ENCODE measurements around the gene PTPRO. TPM values are rescaled to one million over a fixed set of nuclear protein-coding genes. Genes with fewer than 3 reads are reported as not detected.

PTPRO gene
- total RNA-seq, 4 donors from 2014 or later = 0.10 to 1.1 (median 0.32) TPM

DNA sequence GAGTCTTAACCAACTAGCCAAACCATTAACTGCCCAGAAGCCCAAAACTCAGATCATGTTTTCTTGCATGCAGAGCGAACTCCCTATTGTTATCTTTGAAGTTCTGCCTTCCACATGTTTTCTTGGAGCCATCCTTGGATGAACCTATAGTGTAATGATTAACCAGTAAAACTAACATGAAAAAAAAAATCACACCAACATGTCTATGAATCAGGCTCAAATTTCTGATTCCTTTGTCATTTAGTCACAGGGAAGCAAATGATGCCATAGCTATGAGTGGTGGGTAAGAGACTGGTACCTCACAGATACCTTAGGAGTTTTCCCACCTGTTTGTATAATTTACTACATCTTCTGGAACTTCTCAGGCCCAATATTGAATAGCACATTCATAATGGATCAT, 70.7 kb downstream of the PTPRO start:
- WGBS, 2 donors = 90 to 92% methylated on average over 1 of the region's 1 CpG
- no peaks in the 10 kb centered on the region for H3K27me3 ChIP-seq
- H3K36me3 ChIP-seq = no peaks in the 10 kb centered on the region
- H3K27ac ChIP-seq = no peak overlapping the region
- no peak for TF ChIP-seq POLR2A (IDR thresholded peaks at IDR 0.05)
- TF ChIP-seq CTCF (IDR thresholded peaks at IDR 0.05) = no peak
- no peak overlapping the region for H3K4me3 ChIP-seq (replicated peaks in 1 of 3)
- intact Hi-C loops (cut with DNase I) = no loop called here
- no peaks in the 10 kb centered on the region for H3K4me1 ChIP-seq
- no peaks in the 10 kb centered on the region for H3K9me3 ChIP-seq
- no peak for DNase-seq

- H3K27ac ChIP-seq = no peak overlapping the region
- H3K36me3 ChIP-seq = no peaks in the 10 kb centered on the region
- H3K27me3 ChIP-seq = no peaks in the 10 kb centered on the region
- TF ChIP-seq POLR2A (IDR thresholded peaks at IDR 0.05) (no peak), CTCF (IDR thresholded peaks at IDR 0.05) (no peak)
- no peak for DNase-seq
- H3K4me3 ChIP-seq (replicated peaks in 1 of 3) = no peak overlapping the region
- H3K9me3 ChIP-seq = no peaks in the 10 kb centered on the region
- H3K4me1 ChIP-seq = no peaks in the 10 kb centered on the region
- intact Hi-C loops (cut with DNase I) = no loop called here
Measured at GRCh38 chr12:15393995-15394394, 71.7 kb downstream of the PTPRO start.

- no peaks in the 10 kb centered on the region for H3K27me3 ChIP-seq
- H3K4me1 ChIP-seq = no peaks in the 10 kb centered on the region
- H3K27ac ChIP-seq = no peak overlapping the region
- intact Hi-C loops (cut with DNase I) = no loop called here
- WGBS, 2 donors = 0% methylated on average over 1 of the region's 1 CpG
- DNase-seq = no peak
- H3K9me3 ChIP-seq = no peaks in the 10 kb centered on the region
- H3K36me3 ChIP-seq = no peaks in the 10 kb centered on the region
- H3K4me3 ChIP-seq (replicated peaks in 1 of 3) = no peak overlapping the region
- no peak for TF ChIP-seq CTCF (IDR thresholded peaks at IDR 0.05)
- TF ChIP-seq POLR2A (IDR thresholded peaks at IDR 0.05) = no peak
Measured at GRCh38 chr12:15404485-15404884, 82.2 kb downstream of the PTPRO start.

DNA sequence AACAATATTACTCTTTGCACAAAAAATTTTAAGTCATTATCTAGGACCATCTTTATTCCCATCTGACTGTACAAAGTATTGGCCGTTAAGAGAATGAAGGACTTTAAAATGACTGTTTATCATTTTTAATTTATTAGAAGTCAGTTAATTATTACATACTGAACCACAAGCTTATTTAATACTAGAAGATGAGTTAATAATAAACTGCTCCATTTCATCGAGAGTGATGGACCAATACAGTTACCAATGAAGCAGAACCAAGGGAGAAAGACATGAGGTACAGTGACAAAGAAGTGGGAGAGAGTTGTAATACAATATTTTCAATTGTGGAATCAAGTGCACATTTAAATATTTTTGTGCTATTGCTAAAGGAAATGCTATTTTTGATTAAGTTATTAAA, 83.3 kb downstream of the PTPRO start:
- Histone ChIP-seq H3K4me1 (no peaks in the 10 kb centered on the region), H3K36me3 (no peaks in the 10 kb centered on the region), H3K27me3 (no peaks in the 10 kb centered on the region), H3K27ac (no peak overlapping the region), H3K4me3 (replicated peaks in 1 of 3) (no peak overlapping the region), H3K9me3 (no peaks in the 10 kb centered on the region)
- no peak for TF ChIP-seq POLR2A (IDR thresholded peaks at IDR 0.05)
- 80 to 81% methylated on average over 2 of the region's 2 CpGs for WGBS, 2 donors
- no peak for DNase-seq
- intact Hi-C loops (cut with DNase I) = no loop called here

DNA sequence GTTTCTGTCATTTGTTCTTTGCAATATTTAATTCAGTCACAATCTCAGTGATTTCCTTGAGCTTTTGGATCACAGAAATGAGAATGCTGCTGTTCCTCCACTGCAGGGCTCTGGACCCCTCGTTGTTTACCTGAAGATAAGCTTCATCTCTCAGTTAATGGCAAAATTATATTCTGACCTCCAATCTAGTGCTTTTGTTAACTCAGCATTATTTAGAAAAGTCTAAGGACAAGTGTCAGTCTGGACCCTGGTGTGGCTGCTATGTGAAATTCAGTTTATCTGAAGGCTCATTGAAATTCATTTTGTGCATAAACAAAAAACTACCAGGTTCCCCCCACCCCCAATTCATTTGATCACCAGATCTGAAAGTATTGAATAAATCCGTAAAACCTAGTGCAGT, 84.7 kb downstream of the PTPRO start:
- Histone ChIP-seq H3K4me3 (replicated peaks in 1 of 3) (no peak overlapping the region), H3K36me3 (no peaks in the 10 kb centered on the region), H3K4me1 (no peaks in the 10 kb centered on the region), H3K27ac (no peak overlapping the region), H3K9me3 (no peaks in the 10 kb centered on the region), H3K27me3 (no peaks in the 10 kb centered on the region)
- TF ChIP-seq POLR2A (IDR thresholded peaks at IDR 0.05) (no peak), CTCF (IDR thresholded peaks at IDR 0.05) (no peak)
- intact Hi-C loops (cut with DNase I) = no loop called here
- WGBS, 2 donors = 63 to 72% methylated on average over 2 of the region's 2 CpGs
- no peak for DNase-seq

GRCh38 chr12:15411842-15412241, 89.5 kb downstream of the PTPRO start:
- Histone ChIP-seq H3K4me3 (replicated peaks in 1 of 3) (no peak overlapping the region), H3K27ac (no peak overlapping the region), H3K4me1 (no peaks in the 10 kb centered on the region), H3K9me3 (no peaks in the 10 kb centered on the region), H3K27me3 (no peaks in the 10 kb centered on the region), H3K36me3 (no peaks in the 10 kb centered on the region)
- TF ChIP-seq CTCF (IDR thresholded peaks at IDR 0.05) (no peak), POLR2A (IDR thresholded peaks at IDR 0.05) (no peak)
- intact Hi-C loops (cut with DNase I) = no loop called here
- no peak for DNase-seq
- 81 to 82% methylated on average over 3 of the region's 3 CpGs for WGBS, 2 donors
